DND-41 (cell line): ENCODE results near the gene ZAP70.

Experiments
- EZH2 ChIP-seq: IDR thresholded peaks from 3 replicates; pipeline ENCODE4 v1.6.1; 2012; ENCODE audit warnings: borderline replicate concordance, low read depth, mild to moderate bottlenecking, moderate library complexity, low read length, inconsistent platforms; ENCODE audit not compliant: severe bottlenecking
- TF ChIP-seq, protein P1 (sequence below): IDR thresholded peaks from 2 replicates; pipeline ENCODE4 v1.5.1; 2012; ENCODE audit warnings: borderline replicate concordance, low read length, moderate library complexity, mild to moderate bottlenecking; ENCODE audit not compliant: poor library complexity, severe bottlenecking; ENCODE audit errors: extremely low read depth

DNA sequence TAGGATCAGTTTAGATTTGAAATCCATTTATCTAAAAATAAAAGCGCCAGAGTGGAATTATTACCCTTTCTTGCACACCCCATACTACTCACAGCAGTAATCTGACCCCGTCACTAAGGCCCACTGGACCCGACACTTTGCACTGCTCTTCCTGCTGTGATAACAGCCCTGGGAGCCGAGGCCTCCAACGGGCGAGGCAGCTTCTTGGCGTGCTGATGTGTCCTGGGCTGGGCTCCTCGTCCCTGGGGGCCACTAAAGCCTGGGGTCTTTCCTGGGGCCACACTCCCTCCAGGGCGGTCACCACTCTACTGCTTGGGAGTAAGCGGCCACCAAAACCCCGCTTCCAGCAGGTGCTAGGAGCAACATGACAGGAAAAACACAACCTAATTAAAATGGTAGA is 61.7 kb downstream of the ZAP70 start:
- TF ChIP-seq, protein P1, sequence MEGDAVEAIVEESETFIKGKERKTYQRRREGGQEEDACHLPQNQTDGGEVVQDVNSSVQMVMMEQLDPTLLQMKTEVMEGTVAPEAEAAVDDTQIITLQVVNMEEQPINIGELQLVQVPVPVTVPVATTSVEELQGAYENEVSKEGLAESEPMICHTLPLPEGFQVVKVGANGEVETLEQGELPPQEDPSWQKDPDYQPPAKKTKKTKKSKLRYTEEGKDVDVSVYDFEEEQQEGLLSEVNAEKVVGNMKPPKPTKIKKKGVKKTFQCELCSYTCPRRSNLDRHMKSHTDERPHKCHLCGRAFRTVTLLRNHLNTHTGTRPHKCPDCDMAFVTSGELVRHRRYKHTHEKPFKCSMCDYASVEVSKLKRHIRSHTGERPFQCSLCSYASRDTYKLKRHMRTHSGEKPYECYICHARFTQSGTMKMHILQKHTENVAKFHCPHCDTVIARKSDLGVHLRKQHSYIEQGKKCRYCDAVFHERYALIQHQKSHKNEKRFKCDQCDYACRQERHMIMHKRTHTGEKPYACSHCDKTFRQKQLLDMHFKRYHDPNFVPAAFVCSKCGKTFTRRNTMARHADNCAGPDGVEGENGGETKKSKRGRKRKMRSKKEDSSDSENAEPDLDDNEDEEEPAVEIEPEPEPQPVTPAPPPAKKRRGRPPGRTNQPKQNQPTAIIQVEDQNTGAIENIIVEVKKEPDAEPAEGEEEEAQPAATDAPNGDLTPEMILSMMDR: no peak
- no peak for TF ChIP-seq EZH2
